GM18517 (cell line): ENCODE results near the gene TRMT44.
"Not testable (repeated sequence)": the region's sequence is repeated elsewhere in the genome, so short reads cannot be mapped to it uniquely, and the experiment has no call there.

ENCODE experiments used
- ATAC-seq: cut with Tn5 transposase; IDR thresholded peaks from one replicate; pipeline ENCODE4 v1.9.1; 2021; ENCODE audit warnings: mild to moderate bottlenecking, moderate library complexity; ENCODE audit not compliant: unreplicated experiment

TRMT44 gene

GRCh38 chr4:8486643-8487042 lies 46.1 kb downstream of the TRMT44 start:
- ATAC-seq: not testable (repeated sequence)

- ATAC-seq: no peak
Measured at GRCh38 chr4:8488791-8489369, 48.3 kb downstream of the TRMT44 start.

- ATAC-seq: not testable (repeated sequence)
Measured at GRCh38 chr4:8491478-8491877, 50.9 kb downstream of the TRMT44 start.

GRCh38 chr4:8492174-8492573 lies 51.6 kb downstream of the TRMT44 start:
- ATAC-seq: no peak

GRCh38 chr4:8493484-8493883 lies 52.9 kb downstream of the TRMT44 start:
- ATAC-seq: no peak

- ATAC-seq: no peak
Measured at GRCh38 chr4:8494218-8494617, 53.6 kb downstream of the TRMT44 start.

- no peak for ATAC-seq
Measured at GRCh38 chr4:8494983-8495548, 54.5 kb downstream of the TRMT44 start.

- ATAC-seq: no peak
Measured at GRCh38 chr4:8495803-8496202, 55.2 kb downstream of the TRMT44 start.

GRCh38 chr4:8497762-8498161 lies 57.2 kb downstream of the TRMT44 start:
- no peak for ATAC-seq

- no peak for ATAC-seq
Measured at GRCh38 chr4:8500966-8501365, 60.4 kb downstream of the TRMT44 start.

GRCh38 chr4:8501781-8502180 lies 61.2 kb downstream of the TRMT44 start:
- no peak for ATAC-seq

- no peak for ATAC-seq
Measured at GRCh38 chr4:8502371-8502770, 61.8 kb downstream of the TRMT44 start.

- ATAC-seq: no peak
Measured at GRCh38 chr4:8502836-8503585, 62.4 kb downstream of the TRMT44 start.

GRCh38 chr4:8503801-8504200 lies 63.2 kb downstream of the TRMT44 start:
- ATAC-seq: no peak

- ATAC-seq: no peak
Measured at GRCh38 chr4:8504279-8505007, 63.9 kb downstream of the TRMT44 start.

- no peak for ATAC-seq
Measured at GRCh38 chr4:8505229-8505628, 64.7 kb downstream of the TRMT44 start.

GRCh38 chr4:8506006-8506372 lies 65.4 kb downstream of the TRMT44 start:
- no peak for ATAC-seq

GRCh38 chr4:8506373-8507195 lies 66.0 kb downstream of the TRMT44 start:
- ATAC-seq: no peak

GRCh38 chr4:8507196-8507570 lies 66.6 kb downstream of the TRMT44 start:
- no peak for ATAC-seq

- ATAC-seq: no peak
Measured at GRCh38 chr4:8507624-8508023, 67.0 kb downstream of the TRMT44 start.

GRCh38 chr4:8508266-8508665 lies 67.7 kb downstream of the TRMT44 start:
- no peak for ATAC-seq
